Brain pericyte (primary cell): ENCODE results near the gene HLA-F.

Experiments
- DNase-seq: peaks from one replicate; pipeline ENCODE4 v3.0.0-alpha.2; 2012; ENCODE audit warnings: low read depth, low spot score

HLA-F gene

GRCh38 chr6:29762781-29763214 lies 39.6 kb downstream of the HLA-F start:
- DNase-seq, result no peak

GRCh38 chr6:29763491-29764289 lies 40.5 kb downstream of the HLA-F start:
- no peak for DNase-seq

DNA sequence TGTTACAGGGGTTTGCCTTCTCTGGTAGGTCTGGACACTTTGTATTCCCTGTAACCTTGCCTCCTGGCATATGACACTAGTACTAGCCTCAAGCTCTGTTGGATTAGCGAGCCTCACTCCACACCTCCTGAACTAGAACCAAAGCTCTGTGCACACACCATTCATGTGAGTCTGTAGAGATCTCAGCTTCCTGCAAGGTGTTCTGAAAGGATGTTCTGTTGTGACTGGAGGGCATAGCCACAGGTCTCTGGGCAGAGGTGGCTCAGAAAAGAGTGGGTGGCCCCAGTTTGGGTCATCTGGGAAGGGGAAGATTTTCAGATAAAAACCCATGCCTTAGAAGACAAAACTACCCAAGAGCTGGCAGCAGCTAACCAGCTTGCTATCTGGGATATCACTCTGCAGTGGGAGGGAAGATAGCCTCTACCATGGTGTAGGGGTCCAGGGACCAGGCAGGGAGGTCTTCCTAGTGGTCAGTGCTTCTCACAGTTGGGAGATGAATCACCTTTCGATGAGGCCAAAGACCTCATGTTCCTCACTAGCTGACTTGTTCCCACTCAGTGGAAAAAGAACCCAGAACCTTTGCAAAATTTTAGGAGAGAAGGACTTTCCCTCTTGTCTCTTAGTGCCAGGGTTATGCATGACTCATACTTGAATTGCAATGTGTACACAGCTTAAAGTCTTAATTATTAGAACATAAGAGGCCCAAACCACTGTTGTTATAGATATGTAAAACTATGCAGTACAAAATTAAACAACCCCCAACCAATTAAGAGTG lies 41.4 kb downstream of the HLA-F start:
- DNase-seq, result no peak

DNA sequence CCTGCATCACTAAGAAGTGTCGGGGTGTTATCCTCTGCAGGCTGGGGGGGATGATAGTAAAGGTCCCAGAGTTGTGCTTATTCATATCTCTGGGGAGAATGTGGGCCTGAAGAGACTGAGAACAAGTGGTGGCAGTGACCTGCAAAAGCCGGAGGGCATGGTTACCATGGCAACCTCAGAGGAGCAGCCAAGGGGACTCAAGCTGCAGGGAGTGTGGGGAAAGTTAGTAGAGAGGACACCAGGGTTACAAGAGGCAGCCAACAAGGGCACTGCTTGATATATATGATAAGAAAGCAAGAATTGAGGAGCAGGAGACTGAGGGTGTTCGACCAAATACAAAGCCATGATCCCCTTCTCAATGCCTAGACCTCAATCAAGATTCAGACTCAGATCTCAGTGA lies 46.1 kb downstream of the HLA-F start:
- DNase-seq, result no peak

DNA sequence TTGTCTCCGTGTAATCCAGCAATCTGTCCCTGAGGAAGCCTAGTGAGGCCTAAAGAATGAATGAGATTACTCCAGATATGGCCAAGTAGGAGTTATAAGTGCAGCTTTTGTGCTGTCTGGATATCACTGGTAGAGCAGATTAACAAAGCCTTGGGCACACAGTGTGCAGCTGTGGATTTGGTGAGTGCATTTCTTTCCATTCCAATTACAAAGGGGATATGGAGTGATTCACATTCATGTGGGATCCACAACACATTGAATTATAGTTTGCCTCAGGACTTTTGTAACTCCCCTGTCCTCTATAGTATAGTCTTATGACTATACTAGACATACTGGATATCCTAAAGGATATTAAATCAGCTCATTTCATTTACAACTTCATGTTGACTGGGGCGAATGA lies 47.1 kb downstream of the HLA-F start:
- no peak for DNase-seq

DNA sequence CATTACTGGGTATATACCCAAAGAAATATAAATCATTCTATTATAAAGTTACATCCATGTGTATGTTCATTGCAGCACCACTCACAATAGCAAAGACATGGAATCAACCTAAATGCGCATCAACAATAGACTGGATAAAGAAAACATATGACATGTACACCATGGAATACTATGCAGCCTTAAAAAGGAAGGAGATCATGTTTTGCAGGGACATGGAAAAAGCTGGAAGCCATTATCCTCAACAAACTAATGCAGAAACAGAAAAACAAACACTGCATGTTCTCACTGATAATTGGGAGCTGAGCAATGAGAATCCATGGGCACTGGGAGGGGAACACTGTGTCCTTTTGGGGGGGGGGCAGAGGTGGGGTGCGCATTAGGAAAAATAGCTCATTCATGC lies 53.5 kb downstream of the HLA-F start:
- DNase-seq, result no peak
